GM10266 (cell line): ENCODE measurements around the gene TRAF5.

ENCODE experiments used
- DNase-seq: peaks from one replicate; pipeline ENCODE4 v3.0.0; 2012; ENCODE audit errors: extremely low spot score
- TF ChIP-seq, protein P1 (sequence below): IDR thresholded peaks from 2 replicates; pipeline ENCODE4 v1.5.1; 2012; ENCODE audit warnings: mild to moderate bottlenecking, low read depth; ENCODE audit not compliant: control insufficient read depth, insufficient read depth; ENCODE audit errors: missing control alignments

Gene TRAF5

DNA sequence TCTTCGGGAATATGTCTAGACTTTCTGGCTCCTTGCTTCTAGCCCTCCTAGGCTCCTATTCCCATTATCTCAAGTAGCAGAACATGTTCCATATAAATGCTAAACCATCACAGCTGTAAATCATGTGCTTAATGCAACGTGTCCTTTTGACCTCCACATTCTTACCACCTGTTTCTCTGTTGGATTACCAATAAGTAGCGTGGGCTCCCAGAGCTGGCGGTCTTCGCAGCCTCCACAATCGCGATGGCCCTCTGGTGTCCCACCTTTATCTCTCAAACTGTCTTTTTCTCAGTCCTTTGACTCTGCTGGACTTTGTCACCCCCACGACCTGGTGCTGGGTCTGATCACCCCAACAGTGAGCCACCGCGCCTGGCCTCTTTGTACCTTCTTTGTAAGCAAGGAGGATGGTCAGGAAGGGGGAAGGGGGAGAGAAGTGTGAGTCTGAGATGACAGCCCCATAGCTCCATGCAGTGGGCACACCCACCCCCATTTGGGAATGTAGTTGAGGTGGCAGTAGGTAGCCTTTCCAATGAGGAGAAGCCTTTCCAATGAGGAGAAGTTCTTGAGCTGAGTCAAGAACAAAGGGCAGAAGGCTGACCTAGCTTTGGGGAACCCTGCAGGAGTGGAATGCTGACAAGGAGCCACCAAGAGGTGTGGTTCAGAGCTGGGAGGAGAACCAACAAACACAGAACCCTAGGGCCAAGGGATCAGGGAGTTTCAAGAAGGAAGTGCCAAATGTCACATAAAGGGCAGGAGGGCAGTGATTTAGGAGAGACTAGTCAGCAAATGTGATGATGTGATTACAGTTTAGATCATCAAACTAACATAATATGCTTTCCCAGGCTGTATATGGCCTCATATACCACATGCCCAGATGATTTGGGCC lies 14.2 kb downstream of the TRAF5 start:
- TF ChIP-seq, protein P1, sequence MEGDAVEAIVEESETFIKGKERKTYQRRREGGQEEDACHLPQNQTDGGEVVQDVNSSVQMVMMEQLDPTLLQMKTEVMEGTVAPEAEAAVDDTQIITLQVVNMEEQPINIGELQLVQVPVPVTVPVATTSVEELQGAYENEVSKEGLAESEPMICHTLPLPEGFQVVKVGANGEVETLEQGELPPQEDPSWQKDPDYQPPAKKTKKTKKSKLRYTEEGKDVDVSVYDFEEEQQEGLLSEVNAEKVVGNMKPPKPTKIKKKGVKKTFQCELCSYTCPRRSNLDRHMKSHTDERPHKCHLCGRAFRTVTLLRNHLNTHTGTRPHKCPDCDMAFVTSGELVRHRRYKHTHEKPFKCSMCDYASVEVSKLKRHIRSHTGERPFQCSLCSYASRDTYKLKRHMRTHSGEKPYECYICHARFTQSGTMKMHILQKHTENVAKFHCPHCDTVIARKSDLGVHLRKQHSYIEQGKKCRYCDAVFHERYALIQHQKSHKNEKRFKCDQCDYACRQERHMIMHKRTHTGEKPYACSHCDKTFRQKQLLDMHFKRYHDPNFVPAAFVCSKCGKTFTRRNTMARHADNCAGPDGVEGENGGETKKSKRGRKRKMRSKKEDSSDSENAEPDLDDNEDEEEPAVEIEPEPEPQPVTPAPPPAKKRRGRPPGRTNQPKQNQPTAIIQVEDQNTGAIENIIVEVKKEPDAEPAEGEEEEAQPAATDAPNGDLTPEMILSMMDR: no peak
- DNase-seq: no peak

DNA sequence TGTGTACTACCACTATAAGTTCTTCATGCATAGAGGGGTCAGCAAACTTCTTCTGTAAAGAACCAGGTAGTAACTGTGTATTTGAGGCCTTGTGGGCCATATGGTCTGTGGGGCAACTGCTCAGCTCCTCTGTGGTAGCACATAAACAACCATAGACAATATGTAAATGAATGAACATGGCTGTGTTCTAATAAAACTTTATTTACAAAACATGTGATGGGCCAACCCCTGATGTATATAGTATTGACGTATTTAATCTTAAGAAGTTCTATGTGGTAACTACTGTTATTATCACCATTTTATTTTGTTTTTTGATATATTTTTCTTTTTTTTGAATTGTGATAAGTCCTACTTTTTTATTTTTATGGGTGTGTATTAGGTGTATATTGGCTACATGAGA lies 15.4 kb downstream of the TRAF5 start:
- DNase-seq: no peak
- TF ChIP-seq, protein P1: no peak

DNA sequence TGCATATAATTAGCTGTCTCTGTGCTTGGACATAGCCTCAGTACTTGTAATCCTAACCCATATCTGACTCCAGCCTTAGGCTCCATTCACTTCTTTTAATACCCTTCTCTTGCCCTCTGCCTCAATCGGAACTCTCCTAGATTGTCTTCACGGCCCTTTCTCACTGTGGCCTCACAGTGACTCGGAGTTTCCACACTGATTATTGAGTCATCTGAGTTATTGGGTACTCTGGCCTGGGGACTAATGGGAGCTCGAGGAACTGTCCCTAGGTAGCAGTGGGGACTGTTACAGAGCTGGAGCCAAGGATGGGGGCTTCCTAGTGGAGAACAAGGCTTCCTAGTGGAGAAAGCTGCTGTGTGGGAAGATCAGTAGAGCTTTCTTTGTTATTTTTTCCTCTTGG lies 17.0 kb downstream of the TRAF5 start:
- TF ChIP-seq, protein P1: no peak
- no peak for DNase-seq

DNA sequence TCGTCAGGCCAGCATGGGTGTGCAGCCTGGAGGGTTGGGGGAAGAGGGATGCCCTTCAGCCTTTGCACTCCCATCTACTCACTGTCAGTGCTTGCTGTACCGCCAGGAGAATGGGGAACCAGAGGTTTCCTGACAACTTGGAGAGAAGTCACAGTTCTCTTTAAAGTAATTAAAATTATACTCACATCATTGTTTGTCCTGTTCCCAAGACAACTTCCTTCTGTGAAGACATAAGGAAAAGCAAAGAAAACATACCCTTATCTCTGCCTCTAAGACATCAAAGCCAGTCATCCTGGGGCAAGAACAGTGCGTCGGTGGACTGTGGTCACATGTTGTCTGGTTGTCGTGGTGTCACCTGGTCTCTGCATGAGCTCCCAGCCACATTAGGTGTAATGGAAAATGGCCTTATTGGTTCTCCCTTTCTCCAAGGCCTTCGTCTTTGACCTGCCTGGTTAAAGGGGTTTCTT lies 17.6 kb downstream of the TRAF5 start:
- TF ChIP-seq, protein P1: no peak
- DNase-seq: no peak

DNA sequence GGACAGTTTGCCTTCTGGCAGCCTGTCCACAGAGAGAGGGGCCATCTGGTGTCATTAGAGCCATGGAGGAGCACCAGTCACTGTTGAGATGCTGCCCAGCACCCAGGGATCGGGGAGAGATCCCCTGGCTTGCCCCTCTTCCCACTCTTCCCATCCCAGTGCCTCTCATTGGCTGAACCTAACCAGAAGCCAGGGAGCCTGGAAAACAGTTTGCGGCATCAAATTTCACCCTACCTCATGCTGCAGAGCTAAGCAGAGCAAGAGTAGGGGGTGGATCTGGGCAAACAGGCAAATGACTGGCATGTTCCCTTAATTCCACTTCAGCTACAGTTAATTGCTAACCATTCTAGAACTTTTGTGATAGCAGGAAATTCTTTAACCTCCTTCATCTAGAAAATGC lies 19.1 kb downstream of the TRAF5 start:
- DNase-seq: no peak
- TF ChIP-seq, protein P1: no peak

DNA sequence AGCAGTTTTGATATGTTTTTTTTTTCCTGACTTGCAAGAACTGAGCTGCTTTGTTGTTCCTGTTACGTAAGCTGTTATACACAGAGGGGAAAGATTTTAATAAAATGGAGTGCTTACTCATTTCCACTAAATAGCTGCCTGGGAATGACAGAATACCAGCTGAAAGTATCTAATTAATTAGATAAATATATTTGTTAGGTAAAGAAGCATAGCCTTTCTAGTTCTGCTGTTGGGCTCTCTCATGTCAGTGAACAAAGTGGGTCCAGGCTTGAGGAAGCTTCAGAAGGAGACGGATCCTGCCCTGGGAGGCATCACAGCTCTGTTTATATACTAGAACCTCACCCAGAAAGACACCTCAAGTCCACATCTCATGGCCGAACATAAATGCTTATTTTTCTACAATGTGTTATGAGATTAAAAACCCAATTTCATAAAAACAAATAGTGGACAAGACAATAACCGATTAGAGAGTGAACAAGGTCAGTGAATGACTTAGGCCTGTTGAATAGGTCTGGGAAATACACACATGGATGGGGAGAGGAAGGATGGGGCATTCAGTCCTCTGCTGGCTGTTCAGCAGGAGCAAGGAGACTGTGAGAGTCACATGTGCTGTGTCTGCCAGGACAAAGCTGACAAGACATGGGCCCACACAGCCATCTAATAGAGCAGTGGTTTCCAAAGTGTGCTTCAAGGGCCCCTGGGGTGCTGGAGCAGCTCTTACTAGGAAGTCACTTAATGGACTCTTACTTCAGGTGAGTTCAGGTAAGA lies 20.6 kb downstream of the TRAF5 start:
- TF ChIP-seq, protein P1: no peak
- DNase-seq: no peak

DNA sequence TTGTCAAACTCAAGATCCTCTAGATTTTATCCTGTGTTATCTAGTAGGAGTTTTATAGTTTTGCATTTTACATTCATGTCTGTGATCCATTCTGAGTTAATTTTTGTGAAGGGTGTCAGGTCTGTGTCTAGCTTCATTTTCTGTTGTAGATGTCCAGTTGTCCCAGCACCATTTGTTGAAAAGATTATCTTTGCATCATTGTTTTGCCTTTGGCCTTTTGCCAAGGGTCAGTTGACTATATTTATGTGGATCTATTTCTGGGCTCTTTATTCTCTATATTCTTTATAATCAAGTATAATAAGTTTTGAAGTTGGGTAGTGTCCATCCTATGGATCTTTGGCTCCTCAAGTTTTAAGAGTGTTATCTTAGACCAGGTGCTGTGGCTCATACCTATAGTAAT lies 21.9 kb downstream of the TRAF5 start:
- TF ChIP-seq, protein P1: no peak
- DNase-seq: no peak
